Tibial nerve (tissue), 4 donors: ENCODE data around the gene FOXK2.

Source experiments
- CTCF ChIP-seq, 5 experiments: fragments of 200-600 bp in 3 of 5; fragments of 450-650 bp in 2 of 5; sonication (generic) in 3 of 5; IDR thresholded peaks; one replicate each; pipeline ENCODE4 v1.5.1; 2016 to 2019; ENCODE audit warnings: antibody characterized with exemption in 5 of 5, mild to moderate bottlenecking in 3 of 5, moderate library complexity in 2 of 5
- EP300 ChIP-seq, 2 donors: sonication (generic); formaldehyde crosslinking; IDR thresholded peaks; one replicate each; pipeline ENCODE4 v1.6.1; 2017; ENCODE audit warnings: antibody characterized with exemption in 2 of 2, mild to moderate bottlenecking in 1 of 2
- POLR2A ChIP-seq, 2 donors: fragments of 450-650 bp; IDR thresholded peaks; one replicate each; pipeline ENCODE4 v1.6.1; 2017; ENCODE audit warnings: antibody characterized with exemption in 2 of 2, mild to moderate bottlenecking in 2 of 2, moderate library complexity in 2 of 2

- TF ChIP-seq CTCF (IDR thresholded peaks at IDR 0.05) (no peak), POLR2A (IDR thresholded peaks at IDR 0.05) (no peak), EP300 (IDR thresholded peaks at IDR 0.05) (no peak)
Observed at GRCh38 chr17:82619641-82620040, 100.1 kb downstream of the FOXK2 start.
